Astrocyte (in vitro differentiated cells and primary cell): Measurements from ENCODE around the gene RAB11FIP5. TPM values are rescaled to one million over a fixed set of nuclear protein-coding genes. Genes with fewer than 3 reads are reported as not detected.

Experiments used
- DNase-seq: peaks from one replicate; pipeline ENCODE4 v3.0.0-alpha.2; 2010; ENCODE audit warnings: low read depth
- FAIRE-seq: peaks from 2 replicates; lab custom pipeline; 2011; peaks lifted over from hg19 to GRCh38; lab: Jason Lieb, UNC
- H2AFZ ChIP-seq: 2 replicates; pipeline ENCODE4 v1.6.0; 2012; ENCODE audit warnings: low read depth, low read length, inconsistent platforms
- H3K27ac ChIP-seq: 2 replicates; pipeline ENCODE4 v1.5.1; 2011; ENCODE audit warnings: low read depth, low read length, inconsistent platforms
- H3K27me3 ChIP-seq: 2 replicates; pipeline ENCODE4 v1.6.0; 2011; ENCODE audit warnings: low read length, inconsistent platforms; ENCODE audit not compliant: insufficient read depth
- H3K36me3 ChIP-seq: 2 replicates; pipeline ENCODE4 v1.5.1; 2011; ENCODE audit warnings: low read length, inconsistent platforms; ENCODE audit not compliant: insufficient read depth
- H3K4me1 ChIP-seq: 2 replicates; pipeline ENCODE4 v1.5.1; 2011; ENCODE audit warnings: low read length, inconsistent platforms; ENCODE audit not compliant: insufficient read depth
- H3K4me2 ChIP-seq: 2 replicates; pipeline ENCODE4 v1.6.0; 2012; ENCODE audit warnings: low read length, inconsistent platforms
- H3K4me3 ChIP-seq: 2 replicates; pipeline ENCODE4 v1.5.1; 2011; ENCODE audit warnings: low read depth, mild to moderate bottlenecking, low read length, inconsistent platforms; ENCODE audit not compliant: insufficient read depth
- H3K79me2 ChIP-seq: 2 replicates; pipeline ENCODE4 v1.6.0; 2012; ENCODE audit warnings: mild to moderate bottlenecking, low read length, inconsistent platforms; ENCODE audit not compliant: insufficient read depth
- H3K9ac ChIP-seq: 2 replicates; pipeline ENCODE4 v1.6.0; 2012; ENCODE audit warnings: mild to moderate bottlenecking, low read length, inconsistent platforms
- H3K9me3 ChIP-seq: 2 replicates; pipeline ENCODE4 v1.5.1; 2012; ENCODE audit warnings: low read depth, mild to moderate bottlenecking, low read length, inconsistent platforms; ENCODE audit not compliant: insufficient read depth
- H4K20me1 ChIP-seq: 2 replicates; pipeline ENCODE4 v1.6.0; 2012; ENCODE audit warnings: low read length, inconsistent platforms; ENCODE audit not compliant: insufficient read depth
- H3K27ac Mint-ChIP-seq: one replicate; pipeline ENCODE4 v1.8.0; 2021; ENCODE audit warnings: mild to moderate bottlenecking, mixed read lengths; ENCODE audit not compliant: unreplicated experiment
- H3K27me3 Mint-ChIP-seq: one replicate; pipeline ENCODE4 v1.8.0; 2021; ENCODE audit warnings: low read depth, mixed read lengths; ENCODE audit not compliant: unreplicated experiment
- H3K36me3 Mint-ChIP-seq: one replicate; pipeline ENCODE4 v1.8.0; 2021; ENCODE audit warnings: low read depth, mixed read lengths; ENCODE audit not compliant: unreplicated experiment
- H3K4me1 Mint-ChIP-seq: one replicate; pipeline ENCODE4 v1.8.0; 2021; ENCODE audit warnings: low read depth, mixed read lengths; ENCODE audit not compliant: unreplicated experiment
- H3K4me3 Mint-ChIP-seq: one replicate; pipeline ENCODE4 v1.8.0; 2021; ENCODE audit warnings: mild to moderate bottlenecking, moderate library complexity, mixed read lengths; ENCODE audit not compliant: unreplicated experiment
- H3K9me3 Mint-ChIP-seq: one replicate; pipeline ENCODE4 v1.8.0; 2021; ENCODE audit warnings: mild to moderate bottlenecking, mixed read lengths; ENCODE audit not compliant: unreplicated experiment
- CTCF ChIP-seq: IDR thresholded peaks from 2 replicates; pipeline ENCODE4 v1.5.1; 2011; ENCODE audit warnings: low read depth, mild to moderate bottlenecking, inconsistent platforms, low read length, moderate library complexity; ENCODE audit not compliant: insufficient read depth
- EZH2 ChIP-seq: IDR thresholded peaks from 2 replicates; pipeline ENCODE4 v1.6.1; 2012; ENCODE audit warnings: mild to moderate bottlenecking, low read length, inconsistent platforms; ENCODE audit not compliant: insufficient read depth
- total RNA-seq: library from RNA; stranded (reverse); gene quantifications from 2 replicates; pipeline ENCODE4 v1.2.1, GENCODE V29; 2021

Gene RAB11FIP5
- total RNA-seq, 1 donor from 2014 or later: 56.0 TPM

DNA sequence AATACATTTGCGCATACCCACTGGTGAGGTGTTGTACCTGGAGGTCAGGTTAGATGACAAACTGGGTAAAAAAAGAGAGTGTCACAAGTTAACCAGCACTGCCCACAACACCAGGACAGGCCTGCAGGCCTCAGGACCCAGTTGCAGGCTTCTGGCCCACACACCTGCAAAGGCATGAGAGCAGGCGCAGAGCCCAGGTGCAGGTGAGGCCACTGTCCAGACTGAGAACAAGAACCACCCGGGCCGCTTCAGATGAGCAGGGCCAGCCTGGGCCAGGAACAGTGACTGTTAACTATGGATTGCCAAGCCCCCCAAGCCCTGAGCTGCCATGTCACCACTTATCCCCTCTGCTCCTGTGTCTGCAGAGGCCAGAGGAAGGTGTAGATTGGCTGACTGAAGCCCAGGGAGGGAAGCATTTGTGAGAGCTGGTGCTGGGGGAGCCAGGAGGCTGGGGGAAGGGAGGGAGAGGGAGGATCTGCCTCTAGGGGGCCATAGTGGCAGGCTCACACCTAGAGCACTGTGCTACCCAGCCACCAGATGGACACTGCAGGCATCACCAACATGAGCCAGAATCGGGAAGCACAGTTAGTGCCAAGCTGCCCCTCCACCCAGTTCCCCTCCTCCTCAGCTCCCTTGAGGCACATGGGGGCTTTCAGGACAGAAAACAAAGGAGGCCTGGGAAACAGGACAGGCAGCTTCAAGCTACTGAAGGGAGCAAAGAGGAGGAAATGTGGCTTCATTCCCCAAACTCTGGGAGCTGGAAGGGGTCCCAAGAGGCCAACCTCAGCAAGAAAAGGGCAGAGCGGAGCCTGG is 76.6 kb downstream of the RAB11FIP5 start:
- H3K4me1 ChIP-seq: no peaks in the 10 kb centered on the region
- H3K9me3 ChIP-seq: no peaks in the 10 kb centered on the region
- no peak overlapping the region for H3K4me2 ChIP-seq
- no peak overlapping the region for H3K4me3 ChIP-seq
- peaks cover 29% of the 10 kb centered on the region for H4K20me1 ChIP-seq
- no peak for FAIRE-seq
- Mint-ChIP-seq H3K4me1 (peaks cover 2% of the 10 kb centered on the region), H3K4me3 (no peak overlapping the region), H3K9me3 (peaks cover 2% of the 10 kb centered on the region), H3K27me3 (peaks cover 3% of the 10 kb centered on the region), H3K36me3 (peaks cover 21% of the 10 kb centered on the region), H3K27ac (no peak overlapping the region)
- H3K9ac ChIP-seq: no peak overlapping the region
- H3K27ac ChIP-seq: no peak overlapping the region
- no peaks in the 10 kb centered on the region for H3K79me2 ChIP-seq
- H3K27me3 ChIP-seq: no peaks in the 10 kb centered on the region
- TF ChIP-seq EZH2 (no peak), CTCF (peak; percentile 12)
- no peak for DNase-seq
- H2AFZ ChIP-seq: no peak overlapping the region
- H3K36me3 ChIP-seq: peaks cover 4% of the 10 kb centered on the region

- peaks cover 2% of the 10 kb centered on the region for H3K4me1 Mint-ChIP-seq
- no peak for FAIRE-seq
- Histone ChIP-seq H3K9me3 (no peaks in the 10 kb centered on the region), H3K4me3 (no peak overlapping the region), H3K27ac (no peak overlapping the region), H3K4me1 (no peaks in the 10 kb centered on the region), H3K36me3 (peaks cover 4% of the 10 kb centered on the region), H2AFZ (no peak overlapping the region), H4K20me1 (peaks cover 32% of the 10 kb centered on the region), H3K4me2 (no peak overlapping the region), H3K9ac (no peak overlapping the region), H3K27me3 (no peaks in the 10 kb centered on the region), H3K79me2 (no peaks in the 10 kb centered on the region)
- H3K27me3 Mint-ChIP-seq: peaks cover 3% of the 10 kb centered on the region
- peaks cover 2% of the 10 kb centered on the region for H3K9me3 Mint-ChIP-seq
- no peak overlapping the region for H3K4me3 Mint-ChIP-seq
- H3K27ac Mint-ChIP-seq: no peak overlapping the region
- DNase-seq: no peak
- TF ChIP-seq EZH2: no peak
- no peak for TF ChIP-seq CTCF
- peaks cover 21% of the 10 kb centered on the region for H3K36me3 Mint-ChIP-seq
These were observed 77.9 kb downstream of the RAB11FIP5 start for GRCh38 chr2:73034661-73035375.
